Stimulated activated naive CD4-positive, alpha-beta T cell treated with Interleukin-2 at 50 U/mL for 16 hours (primary cell): ENCODE results near the gene RCOR2.
A peak's percentile ranks its signal among the peaks of the same experiment; 100 is the strongest.
"Not testable (repeated sequence)": the region's sequence is repeated elsewhere in the genome, so short reads cannot be mapped to it uniquely, and the experiment has no call there.

ENCODE experiments used
- DNase-seq: peaks from one replicate; lab custom pipeline; 2025; lab: John Stamatoyannopoulos, UW

Gene RCOR2

GRCh38 chr11:63916837-63917691 is at the start of gene RCOR2:
TSS of gene RCOR2 (minus strand) at chr11:63917164. CDS start at chr11:63916456, 708 bp downstream.
- DNase-seq, result peak; percentile 51

- DNase-seq, result no peak
These were observed 49.5 kb upstream of the RCOR2 start for GRCh38 chr11:63966444-63966843.

- not testable (repeated sequence) for DNase-seq
These were observed 46.9 kb upstream of the RCOR2 start for GRCh38 chr11:63963895-63964294.

- DNase-seq, result no peak
These were observed 44.8 kb upstream of the RCOR2 start for GRCh38 chr11:63961608-63962412.

GRCh38 chr11:63958008-63958407 is 41.0 kb upstream of the RCOR2 start:
- no peak for DNase-seq

- no peak for DNase-seq
These were observed 35.6 kb upstream of the RCOR2 start for GRCh38 chr11:63952570-63952969.

- peak; percentile 6 for DNase-seq
These were observed 35.0 kb upstream of the RCOR2 start for GRCh38 chr11:63951779-63952536.

- peak; percentile 43 for DNase-seq
These were observed 28.7 kb upstream of the RCOR2 start for GRCh38 chr11:63945477-63946163.

- DNase-seq, result no peak
These were observed 28.0 kb upstream of the RCOR2 start for GRCh38 chr11:63944987-63945386.

GRCh38 chr11:63942803-63943202 is 25.8 kb upstream of the RCOR2 start:
- DNase-seq, result no peak

- DNase-seq, result no peak
These were observed 24.9 kb upstream of the RCOR2 start for GRCh38 chr11:63941901-63942300.

- DNase-seq, result no peak
These were observed 23.8 kb upstream of the RCOR2 start for GRCh38 chr11:63940786-63941185.

- DNase-seq, result no peak
These were observed 22.5 kb upstream of the RCOR2 start for GRCh38 chr11:63939397-63939891.

- peak; percentile 93 for DNase-seq
These were observed 21.8 kb upstream of the RCOR2 start, which contains the start of gene NAA40 for GRCh38 chr11:63938479-63939396. TSS of gene NAA40 (plus strand) at chr11:63939002. CDS start at chr11:63939097, 95 bp downstream.

GRCh38 chr11:63937713-63938478 is 20.9 kb upstream of the RCOR2 start:
- DNase-seq, result no peak

- DNase-seq, result no peak
These were observed 16.5 kb upstream of the RCOR2 start for GRCh38 chr11:63933459-63933858.

GRCh38 chr11:63931876-63932275 is 14.9 kb upstream of the RCOR2 start:
- no peak for DNase-seq

GRCh38 chr11:63931045-63931444 is 14.1 kb upstream of the RCOR2 start:
- no peak for DNase-seq

GRCh38 chr11:63929616-63930015 is 12.7 kb upstream of the RCOR2 start:
- DNase-seq, result no peak
